Activated T-cell treated with anti-CD3 and anti-CD28 coated beads, Interleukin-2, amount 50 U/mL, for 48 hours (primary cell): Measurements from ENCODE around the gene TBC1D17.
A peak's percentile ranks its signal among the peaks of the same experiment; 100 is the strongest.

Source experiments
- DNase-seq, 2 experiments: peaks; one replicate each; pipeline ENCODE4 v3.0.0-alpha.2; 2020

Gene TBC1D17

DNA sequence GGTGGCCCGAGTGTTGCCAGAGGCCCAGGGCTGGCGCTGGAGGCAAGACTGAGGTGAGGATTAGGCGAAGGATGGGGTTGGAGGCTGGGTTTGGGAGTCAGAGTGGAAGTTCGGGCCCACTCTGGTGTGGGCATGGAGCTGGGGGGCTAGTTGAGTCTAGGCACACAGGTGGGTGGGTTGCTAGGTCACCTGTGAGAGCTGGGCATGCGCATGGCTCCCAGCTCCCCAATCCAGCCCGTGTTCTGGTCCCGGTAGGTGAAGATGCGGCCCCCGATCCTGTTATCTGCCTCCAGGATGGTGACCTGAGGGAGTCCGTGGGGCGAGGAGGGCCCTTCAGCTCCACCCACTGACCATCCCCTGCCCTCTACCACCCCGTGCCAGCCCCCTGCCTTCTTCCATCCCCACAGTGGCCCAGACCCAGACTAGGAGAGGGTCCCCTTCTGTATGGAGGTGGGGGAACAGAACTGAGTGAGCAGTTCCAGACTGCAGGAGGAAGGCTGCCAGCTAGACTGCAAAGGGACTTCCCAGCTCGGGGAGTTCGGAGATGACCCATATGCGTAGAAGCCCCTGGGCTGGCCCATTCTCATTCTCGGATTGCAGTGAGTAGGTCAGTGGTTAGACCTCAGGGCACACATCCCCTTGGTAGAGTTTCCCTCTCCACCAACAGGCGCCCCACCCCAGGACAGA, 17.5 kb downstream of the TBC1D17 start:
- peak; percentile 65 to 74 for DNase-seq

DNA sequence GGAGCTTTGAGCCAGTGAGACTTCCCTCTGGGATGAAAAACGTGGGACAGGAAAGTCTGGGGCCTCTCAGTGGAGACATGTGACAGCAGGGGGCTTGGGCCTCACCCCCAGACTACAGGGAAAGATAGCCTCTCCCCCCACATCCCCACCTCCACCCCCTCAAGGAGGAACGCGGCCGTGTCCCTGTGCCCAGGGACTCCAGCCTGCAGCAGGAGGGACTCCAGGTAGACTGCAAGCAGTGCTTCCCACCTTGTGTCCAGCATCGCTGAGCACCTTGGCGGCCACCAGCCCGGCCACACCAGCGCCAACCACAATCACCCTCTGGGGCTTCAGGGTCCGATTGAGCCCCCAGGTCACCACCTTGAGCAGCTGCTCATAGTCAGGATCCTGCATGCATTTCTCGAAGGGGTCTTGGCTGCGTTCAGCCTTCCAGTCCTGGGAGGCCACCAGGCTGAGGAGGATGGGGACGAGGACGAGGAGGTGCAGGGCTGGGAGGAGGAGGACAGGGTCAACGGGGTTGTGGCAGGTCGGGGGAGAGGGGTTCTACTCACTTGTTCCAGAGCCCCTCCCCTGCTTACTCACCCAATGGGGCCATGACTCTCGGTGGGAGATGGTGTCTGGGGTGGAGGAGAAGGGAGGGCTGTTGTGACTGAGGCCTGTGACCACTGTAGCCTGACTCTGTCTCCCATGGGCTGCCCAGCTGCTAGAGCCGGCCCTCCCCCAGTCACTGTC, 18.2 kb downstream of the TBC1D17 start:
- DNase-seq = peak; percentile 63 to 65

DNA sequence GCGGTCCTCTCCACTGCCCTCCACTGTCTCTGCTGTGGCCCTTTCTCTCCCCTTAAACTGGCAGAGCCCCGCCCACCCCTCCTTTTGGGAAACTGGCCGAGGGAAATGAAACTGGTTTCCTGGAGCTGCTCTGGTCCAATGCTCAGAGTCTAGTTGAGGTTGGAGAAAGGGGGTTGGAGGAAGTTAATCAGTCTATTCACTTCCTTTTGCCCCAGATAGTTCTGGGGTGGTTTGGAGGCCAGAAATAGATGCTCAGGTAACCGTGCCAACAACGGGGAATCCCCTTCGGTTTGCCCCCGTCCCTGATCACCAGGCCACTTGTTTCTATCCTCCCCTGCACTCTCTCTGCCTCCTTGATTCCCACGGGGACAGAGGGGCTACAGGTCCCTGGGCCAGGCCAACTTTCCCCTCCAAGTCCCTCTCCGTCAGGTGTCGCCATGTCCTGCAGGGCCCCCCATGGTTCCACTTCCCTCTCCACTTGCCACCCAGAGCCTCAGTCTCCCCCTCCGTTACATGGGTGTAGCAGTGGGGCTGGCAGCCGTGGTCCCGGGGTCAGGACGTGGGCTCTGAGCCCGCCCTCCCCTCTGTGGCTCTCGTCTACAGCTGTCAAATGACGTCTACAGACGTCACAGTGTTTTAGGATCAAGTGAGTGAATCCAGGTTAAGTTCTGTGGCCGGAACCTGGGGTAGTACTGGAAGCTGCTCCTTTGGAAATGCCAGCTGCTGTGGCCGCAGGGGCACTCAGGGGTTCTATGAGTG, 19.5 kb downstream of the TBC1D17 start, which contains the start of gene IL4I1:
Gene IL4I1 (minus strand): TSS at position 25 of the 759 bp plus-strand sequence. CDS start 727 bp downstream, outside the sequence.
- peak; percentile 74 to 79 for DNase-seq

DNA sequence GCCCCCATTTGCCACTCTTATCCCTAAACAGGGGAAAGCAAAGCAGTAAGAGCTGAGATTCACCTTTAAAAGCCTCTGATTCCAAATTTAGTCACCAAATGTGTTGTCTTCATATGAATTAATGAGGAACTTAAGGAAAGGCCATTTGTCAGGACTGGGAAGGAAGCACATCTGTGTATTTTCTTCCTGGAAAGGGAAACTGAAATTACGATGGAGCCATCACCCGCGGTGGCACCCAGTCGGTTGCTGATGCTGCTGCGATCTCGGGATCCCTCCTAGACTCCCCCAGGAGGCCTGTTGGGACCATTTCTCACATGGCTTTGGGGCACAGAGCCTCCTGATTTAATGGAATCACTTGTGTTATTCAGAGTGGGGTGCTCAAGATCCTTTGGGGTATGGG, 26.6 kb downstream of the TBC1D17 start:
- DNase-seq = no peak

DNA sequence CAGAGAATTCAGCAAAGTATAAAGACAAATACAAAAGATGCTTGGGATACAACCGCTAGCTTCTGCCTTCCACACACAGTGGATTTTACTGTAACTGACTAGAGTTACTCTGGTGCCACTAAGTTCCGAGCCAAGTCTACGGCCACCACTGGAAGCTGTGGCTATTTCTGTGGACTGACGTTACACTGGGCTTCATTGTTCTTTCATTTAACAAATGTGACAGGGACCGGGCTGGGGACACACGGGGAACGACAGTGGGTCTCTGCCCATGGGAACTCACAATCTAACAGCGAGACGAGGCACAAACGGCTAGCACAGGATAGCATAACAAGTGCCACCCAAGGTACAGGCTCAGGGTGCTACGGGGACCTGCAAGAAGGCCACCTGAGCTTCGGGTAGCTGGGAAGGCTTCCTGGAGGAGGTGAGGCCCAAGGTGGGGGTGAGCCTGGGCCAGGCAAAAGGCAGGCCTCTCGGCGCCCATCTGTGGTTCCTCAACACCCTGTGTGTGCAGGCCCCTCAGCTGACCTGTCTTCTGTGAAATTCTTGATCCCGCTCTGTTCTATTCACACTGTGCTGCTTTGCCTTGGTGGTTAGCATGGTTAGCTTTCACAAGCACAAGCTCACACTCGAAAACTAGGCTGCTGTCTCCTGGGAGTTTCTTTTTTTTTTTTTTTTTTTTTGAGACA, 29.5 kb downstream of the TBC1D17 start:
- no peak for DNase-seq

DNA sequence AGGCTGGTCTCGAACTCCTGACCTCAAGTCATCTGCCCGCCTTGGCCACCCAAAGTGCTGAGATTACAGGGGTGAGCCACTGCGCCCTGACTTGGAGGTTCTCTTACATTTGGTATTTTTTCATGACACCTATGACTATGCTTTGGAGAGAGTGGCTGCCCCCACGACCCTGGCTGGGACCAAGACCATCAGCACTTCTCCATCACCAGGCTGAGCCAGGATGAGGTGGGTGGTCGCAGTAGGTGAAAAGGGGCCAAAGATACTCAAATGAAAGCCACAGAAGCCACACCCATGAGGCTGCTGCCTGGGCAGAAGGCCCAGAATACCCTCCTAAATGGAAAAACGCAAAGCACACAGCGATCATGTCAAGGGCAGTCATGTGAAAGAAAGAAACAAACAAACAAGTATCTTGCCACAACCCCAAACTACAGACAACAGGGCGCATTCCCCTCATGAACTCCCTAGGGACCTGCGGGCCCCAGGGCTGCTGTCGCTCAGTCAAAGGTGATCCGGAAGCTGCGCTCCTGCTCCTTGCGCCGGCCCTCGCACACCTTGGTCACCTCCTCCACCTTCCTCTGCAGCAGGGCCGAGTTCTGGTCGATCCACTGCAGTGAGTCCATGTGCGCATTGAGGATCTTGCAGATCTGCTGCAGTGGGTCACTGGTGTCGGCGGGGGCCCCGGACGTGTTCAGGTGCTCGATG, 30.4 kb downstream of the TBC1D17 start:
- DNase-seq = no peak

DNA sequence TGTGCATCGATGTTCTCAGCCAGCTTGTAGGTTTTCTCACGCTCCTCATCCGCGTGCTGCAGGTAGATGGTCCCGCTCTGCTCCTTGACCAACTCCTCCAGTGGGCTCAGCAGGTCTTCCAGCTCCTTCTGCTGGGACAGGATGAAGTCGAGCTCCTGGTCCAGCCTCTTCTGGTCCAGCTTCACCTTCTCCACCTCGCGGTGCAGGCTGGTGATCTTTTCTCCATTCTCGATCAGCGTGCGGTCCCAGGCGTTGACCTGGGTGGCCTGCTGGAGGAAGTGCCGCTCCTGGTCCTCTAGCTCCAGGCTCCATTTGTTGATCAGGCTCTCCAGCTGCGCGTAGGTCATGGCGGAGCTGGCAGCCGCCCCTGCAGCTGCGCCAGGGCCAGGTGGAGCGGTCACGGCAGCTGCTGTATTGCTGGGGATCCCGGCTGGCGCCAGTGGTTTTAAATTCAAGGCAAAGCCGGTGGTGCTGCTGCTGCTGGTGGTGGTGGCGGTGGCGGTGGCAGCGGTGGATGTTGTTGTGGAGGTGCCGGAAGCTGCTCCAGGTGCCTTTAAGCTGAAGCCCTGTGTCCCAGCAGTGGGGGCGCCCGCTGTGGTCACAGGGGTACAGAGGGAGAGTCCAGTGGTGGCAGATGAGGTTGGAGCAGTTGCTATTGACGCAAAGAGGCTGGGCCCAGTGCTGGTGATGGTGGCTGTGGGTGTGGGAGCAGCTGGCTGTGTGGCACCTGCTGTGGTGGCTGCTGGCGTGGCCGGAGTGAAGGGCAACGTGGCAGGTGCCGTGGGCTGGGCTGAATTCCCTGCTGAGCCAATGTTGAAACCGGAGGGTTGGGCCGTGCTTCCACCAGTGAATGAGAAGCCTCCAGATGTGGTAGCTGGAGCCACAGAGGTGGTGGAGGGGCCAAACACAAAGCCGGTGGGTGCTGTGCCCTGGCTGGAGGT, 31.2 kb downstream of the TBC1D17 start:
- no peak for DNase-seq

DNA sequence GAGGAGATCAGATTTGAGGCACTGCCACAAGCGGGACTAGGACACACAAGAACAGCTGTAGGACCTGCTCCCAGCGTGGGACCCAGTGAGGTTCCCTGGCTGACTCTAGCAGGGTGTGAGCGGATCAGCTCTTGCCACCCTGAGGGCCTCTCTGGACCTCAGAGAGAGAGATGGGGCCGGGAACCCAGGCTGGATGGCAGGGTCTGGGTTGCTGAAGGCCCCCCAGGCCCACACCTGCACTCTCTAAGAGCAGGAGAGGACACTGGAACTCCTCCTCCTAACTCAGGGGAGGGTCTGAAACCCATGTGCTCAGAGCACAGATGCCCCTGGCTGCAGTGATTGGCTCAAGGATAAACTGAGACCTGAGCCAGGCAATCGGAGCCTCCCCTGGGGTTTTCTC, 32.7 kb downstream of the TBC1D17 start:
- DNase-seq = no peak

DNA sequence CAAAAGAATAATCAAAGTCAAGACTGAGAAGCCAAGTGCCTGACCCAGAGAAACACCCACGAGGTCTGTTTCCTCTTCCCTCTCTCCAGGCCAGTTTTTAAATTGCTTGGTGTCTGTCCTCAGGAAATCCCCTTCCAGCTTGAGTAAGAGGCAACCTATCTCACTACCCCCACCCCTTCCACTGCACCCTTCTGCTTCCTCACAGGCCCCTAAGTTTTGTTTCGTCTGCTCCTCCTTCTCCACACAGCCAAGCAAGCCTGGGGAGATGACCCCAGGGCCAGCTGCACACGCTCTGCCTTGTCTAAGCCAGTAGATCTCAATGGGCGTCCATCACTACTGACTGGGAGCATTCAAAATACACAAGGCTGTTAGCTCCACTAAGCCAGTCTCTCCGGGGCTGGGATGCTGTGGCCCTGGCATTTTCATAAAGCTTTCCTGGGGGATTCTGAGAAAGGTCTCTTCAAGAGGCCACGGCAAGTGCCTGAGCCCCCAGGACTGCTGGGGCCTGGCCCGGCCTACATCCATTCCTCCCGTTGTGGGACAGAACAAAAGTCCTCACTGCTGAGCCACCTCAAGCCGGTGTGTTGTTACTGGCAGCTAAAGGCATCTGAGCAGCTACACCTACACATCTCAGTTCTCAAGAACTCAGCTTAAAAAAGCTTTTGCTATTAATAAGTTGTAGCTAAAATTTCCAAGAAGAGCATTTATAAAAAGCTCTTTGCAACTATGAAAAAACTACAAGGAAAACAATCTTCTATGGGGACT, 34.1 kb downstream of the TBC1D17 start:
- DNase-seq = peak; percentile 58 to 62

DNA sequence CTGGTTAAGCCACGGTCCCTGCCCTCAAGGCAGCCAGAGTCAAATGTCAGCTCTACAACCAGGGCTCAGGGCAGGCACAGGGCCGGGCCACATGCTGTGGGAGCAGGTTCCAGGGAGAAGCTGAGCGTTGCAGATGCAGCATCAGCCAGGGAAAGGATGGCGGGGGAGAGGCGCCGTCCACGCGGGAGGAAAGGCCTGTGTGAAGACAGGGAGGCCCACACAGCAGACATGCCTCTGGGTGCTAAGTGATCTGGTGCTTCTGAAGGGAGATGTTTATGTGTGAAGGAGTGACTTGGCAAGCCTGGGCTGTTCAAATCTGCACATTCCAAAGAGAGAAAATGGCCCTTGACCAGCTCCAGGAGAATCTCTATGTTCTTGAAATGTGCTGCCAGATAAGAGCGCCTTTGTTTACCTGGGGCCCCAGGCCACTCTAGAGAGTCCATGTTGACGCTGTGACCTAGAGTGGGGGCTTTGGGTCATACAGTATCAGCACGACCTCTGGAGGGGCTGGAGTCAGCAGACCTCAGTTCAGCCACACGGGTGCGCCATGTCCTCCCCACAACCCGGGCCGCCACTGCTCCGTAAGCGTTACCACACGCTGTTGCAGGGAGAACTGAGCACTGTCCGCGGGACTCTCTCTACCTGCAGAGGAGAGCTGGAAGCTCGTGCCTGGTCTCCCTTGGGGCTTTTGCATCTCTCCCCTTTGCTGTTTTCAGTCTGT, 35.6 kb downstream of the TBC1D17 start:
- no peak for DNase-seq

DNA sequence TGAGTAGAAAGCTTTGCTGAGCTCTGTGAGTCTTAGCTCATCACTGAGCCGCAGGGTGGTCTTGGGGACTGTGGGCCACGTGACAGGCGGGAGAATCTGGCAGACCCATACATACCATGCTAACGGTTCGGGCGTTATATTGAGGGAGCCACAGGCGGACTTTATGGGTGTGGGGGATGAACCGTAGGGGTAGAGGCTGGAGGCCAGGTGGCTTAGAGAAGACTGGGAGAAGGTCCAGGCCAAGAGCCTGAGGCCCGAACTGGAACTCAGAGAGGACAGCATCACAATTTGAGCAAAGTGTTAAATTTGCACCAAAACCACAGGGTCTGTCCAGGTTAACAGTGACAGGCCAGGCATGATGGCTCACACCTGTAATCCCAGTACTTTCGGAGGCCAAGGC, 36.2 kb downstream of the TBC1D17 start:
- no peak for DNase-seq

DNA sequence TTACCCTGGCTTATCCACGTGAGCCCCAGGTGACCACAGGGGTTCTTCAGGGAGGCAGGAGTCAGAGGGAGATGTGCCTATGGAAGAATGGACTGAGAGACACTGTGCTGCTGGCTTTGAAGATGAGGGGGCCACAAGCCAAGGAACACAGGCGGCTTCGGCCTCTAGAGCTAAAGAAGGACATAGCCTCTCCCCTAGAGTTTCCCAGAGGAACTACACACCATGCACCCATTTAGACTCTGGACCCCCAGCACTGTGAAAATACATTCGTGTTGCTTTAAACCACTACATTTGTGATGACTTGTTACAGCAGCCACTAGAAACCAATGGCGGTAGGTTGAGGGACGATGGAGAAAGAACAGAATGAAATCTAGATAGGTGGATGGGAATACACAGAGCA, 37.8 kb downstream of the TBC1D17 start:
- no peak for DNase-seq

DNA sequence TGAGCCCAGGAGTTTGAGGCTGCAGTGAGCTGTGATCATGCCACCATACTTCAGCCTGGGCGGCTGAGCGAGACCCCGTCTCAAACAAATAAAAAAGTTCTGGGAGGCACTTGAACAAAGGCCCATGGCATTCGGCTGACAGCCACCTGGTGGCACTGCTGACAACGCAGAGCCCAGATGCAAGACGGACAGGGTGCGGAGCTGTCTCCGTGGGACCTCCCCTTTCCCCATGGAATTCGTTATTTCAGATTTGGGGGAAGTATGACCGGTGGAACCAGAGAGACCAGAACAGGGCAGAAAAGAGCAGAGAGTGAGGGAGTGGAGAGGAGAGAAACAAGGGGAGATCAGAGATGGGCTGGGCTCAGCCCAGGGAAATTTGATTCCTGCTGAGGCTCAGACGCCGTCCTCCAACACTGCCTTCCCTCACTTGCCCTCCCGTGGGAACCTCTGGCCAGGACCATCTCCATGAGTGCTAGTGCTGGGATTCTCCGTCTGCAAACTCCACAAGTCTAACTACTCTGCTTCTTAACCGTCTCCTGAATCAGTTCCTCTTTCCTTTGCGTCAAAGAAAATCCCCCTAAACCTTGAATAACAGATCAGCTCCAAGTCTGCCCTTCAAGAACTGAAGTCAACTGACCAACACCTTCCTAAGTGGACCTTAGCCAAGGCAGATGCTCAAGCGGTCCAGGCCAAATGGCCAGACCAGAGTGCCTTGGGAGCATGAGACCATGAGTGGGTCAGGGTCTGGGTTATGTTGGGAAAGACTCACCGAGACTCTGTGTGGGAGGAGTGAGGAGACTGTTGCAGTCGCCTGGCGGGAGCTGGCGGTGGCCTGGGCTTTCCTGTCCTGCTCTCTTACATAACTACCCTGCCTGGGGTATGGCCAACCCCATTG, 39.6 kb downstream of the TBC1D17 start:
- DNase-seq = no peak

DNA sequence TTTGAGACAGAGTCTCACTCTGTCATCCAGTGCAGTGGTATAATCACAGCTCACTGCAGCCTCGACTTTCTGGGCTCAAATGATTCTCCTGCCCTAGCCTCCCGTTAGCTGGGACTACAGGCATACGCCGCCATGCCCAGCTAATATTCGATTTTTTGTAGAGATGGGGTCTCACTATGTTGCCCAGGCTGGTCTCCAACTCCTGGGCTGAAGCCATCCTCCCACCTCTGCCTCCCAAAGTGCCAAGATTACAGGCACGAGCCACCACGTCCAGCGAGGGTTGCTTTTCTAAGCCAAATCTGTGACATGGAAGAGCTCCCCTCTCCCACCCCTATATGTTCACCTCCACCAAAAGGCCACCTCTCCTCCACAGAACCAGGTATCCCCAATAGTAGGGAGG, 40.6 kb downstream of the TBC1D17 start:
- no peak for DNase-seq

DNA sequence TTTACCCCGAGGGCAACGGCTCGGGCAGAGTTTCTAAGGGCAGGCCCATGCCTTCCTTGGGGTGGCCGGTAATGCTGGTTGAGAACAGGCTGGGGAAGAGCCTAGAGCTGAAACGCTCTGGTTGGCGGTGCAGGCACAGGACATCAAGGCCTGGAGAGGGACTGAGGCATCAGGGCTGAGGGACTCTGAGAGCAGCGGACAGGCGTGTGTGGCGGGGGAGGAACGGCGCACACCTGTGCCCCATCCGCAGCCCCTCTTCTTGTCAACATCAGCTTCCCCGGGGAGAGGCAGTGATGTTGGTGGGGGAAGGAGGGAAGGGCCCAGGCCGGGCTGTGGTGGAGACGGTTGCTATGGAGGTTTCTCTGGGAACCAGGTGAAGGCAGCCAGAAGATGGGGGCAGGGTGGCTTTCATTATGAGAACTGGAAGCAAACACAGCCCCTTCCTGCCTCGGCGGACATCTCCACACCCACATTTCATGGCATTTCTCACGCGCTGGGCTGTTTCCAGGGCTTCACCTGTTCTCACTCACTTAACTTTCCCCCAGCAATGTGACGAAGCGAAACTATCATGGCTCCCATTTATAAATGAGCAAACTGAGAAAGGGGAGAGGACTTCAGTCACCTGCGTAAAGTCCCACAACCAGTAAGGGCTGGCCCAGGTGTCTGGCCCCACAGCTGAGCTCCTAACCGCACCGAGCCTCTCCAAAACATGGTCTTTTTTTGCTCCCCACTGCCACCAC, 43.3 kb downstream of the TBC1D17 start:
- no peak for DNase-seq

DNA sequence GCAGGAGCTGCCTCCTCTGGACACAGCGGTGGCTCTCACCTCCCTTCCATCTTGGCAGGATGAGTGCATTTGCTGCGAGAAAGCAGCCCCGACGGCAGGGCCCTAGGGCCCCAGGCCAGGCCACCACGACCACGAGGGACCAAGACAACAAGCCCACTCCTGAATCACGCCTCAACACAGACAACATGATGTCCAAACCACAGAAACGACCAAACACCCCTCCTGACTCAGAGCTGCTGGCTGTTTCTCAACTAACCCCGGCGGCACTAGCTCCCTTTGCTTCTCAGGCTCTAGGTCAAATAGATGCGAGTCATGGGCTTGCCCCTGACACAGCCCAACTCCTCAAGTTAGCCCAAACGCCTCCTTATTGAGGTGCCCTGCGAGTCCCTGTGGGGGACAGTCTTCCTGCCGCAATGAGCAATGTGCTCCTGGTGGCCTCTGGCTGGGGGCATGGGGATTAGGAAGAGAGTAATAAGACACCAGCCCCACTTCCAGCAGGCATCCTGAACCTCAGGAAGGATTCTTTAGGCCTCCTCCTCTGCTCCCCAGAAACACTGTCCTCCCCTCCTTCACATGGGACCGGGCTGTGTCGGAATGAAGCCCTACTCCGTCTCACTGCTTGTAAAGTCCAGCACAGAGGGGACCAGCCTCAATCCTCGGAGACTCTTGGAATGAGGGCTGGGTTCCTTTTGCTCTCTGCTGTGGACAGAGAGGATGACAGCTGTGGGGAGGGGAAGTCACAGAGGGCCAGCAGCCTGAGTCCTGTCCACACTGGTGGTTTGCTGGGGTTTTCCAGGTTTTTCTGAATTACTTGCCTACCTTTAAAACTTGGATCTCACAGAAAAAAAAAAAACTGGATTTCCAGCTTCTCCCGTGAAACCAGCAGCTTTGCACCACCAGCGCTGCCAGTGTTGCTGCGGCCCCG, 44.6 kb downstream of the TBC1D17 start:
- peak; percentile 50 to 56 for DNase-seq
